Effector memory CD4-positive, alpha-beta T cell (primary cell): ENCODE data around the gene POU2AF1.
"Not testable (repeated sequence)": the region's sequence is repeated elsewhere in the genome, so short reads cannot be mapped to it uniquely, and the experiment has no call there.

Source experiments
- DNase-seq, 3 donors: peaks; one replicate each; pipeline ENCODE4 v3.0.0-alpha.2; 2020
- H3K27ac ChIP-seq: 2 replicates; pipeline ENCODE4 v1.7.0; 2013; ENCODE audit warnings: mild to moderate bottlenecking, low read length, moderate library complexity; ENCODE audit not compliant: insufficient read depth, poor library complexity, severe bottlenecking
- H3K27me3 ChIP-seq: replicated peaks from 2 replicates; pipeline ENCODE4 v1.7.0; 2013; ENCODE audit warnings: mild to moderate bottlenecking, low read length; ENCODE audit not compliant: insufficient read depth, control insufficient read depth, poor library complexity, severe bottlenecking
- H3K36me3 ChIP-seq: 2 replicates; pipeline ENCODE4 v1.7.0; 2013; ENCODE audit warnings: mild to moderate bottlenecking, low read length, moderate library complexity; ENCODE audit not compliant: control insufficient read depth, insufficient read depth
- H3K4me1 ChIP-seq: 2 replicates; pipeline ENCODE4 v1.7.0; 2013; ENCODE audit warnings: low read length, mild to moderate bottlenecking; ENCODE audit not compliant: control insufficient read depth, insufficient read depth, poor library complexity, severe bottlenecking
- H3K4me3 ChIP-seq: 2 replicates; pipeline ENCODE4 v1.7.0; 2013; ENCODE audit warnings: low read length, low read depth, mild to moderate bottlenecking; ENCODE audit not compliant: insufficient read depth, poor library complexity, severe bottlenecking
- H3K9me3 ChIP-seq: 2 replicates; pipeline ENCODE4 v1.7.0; 2013; ENCODE audit warnings: mild to moderate bottlenecking, low read length, moderate library complexity; ENCODE audit not compliant: control insufficient read depth

Gene POU2AF1

DNA sequence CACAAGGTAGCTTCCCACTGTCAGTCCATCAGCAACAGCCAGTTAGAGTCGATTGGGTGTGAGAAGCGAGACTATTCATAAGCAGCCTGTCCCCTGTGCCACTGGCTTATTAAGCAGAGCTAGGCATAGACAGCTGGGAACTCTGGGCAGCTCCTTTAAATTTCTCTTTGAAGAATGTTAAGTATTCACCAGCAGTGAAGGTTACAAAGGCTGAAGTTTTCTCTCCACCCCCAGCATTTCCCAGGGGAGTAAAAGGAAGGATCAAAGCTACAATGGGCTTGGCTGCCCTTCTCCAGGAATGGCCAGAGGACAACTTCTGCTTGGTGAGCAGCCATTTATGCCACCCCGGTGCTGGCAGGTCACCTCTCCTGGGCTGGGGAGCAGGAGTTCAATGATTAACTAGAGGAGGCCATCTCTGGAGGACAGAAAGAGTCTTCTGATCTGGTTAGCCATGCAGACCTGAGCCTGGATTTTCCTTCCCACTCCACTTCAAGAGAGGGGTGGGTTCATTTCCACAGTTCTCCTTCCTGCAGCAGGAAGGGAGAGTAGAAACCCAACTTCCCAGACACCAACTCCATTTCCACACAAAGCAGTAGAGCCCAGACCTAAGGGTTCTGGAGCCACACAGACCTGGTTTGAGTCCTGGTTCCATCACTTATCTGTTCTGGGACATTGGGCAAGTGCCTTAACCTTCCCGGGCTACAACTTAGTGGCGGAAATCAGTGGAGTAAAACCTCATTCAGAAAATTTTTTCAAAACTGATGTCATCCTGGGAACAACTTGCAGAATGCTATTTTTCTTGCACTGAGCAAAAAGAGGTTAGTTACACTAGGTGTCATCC lies 58.1 kb downstream of the POU2AF1 start:
- no peaks in the 10 kb centered on the region for H3K9me3 ChIP-seq
- DNase-seq: no peak
- no peak overlapping the region for H3K4me3 ChIP-seq
- H3K27me3 ChIP-seq: no peaks in the 10 kb centered on the region
- no peak overlapping the region for H3K27ac ChIP-seq
- no peaks in the 10 kb centered on the region for H3K4me1 ChIP-seq
- no peaks in the 10 kb centered on the region for H3K36me3 ChIP-seq

GRCh38 chr11:111320199-111320598 lies 58.9 kb downstream of the POU2AF1 start:
- not testable (repeated sequence) for H3K4me1 ChIP-seq, H3K4me3 ChIP-seq, H3K27me3 ChIP-seq, H3K27ac ChIP-seq, H3K36me3 ChIP-seq, DNase-seq, H3K9me3 ChIP-seq

- no peak for DNase-seq
- Histone ChIP-seq H3K27me3 (no peaks in the 10 kb centered on the region), H3K36me3 (no peaks in the 10 kb centered on the region), H3K4me3 (no peak overlapping the region), H3K4me1 (no peaks in the 10 kb centered on the region), H3K9me3 (no peaks in the 10 kb centered on the region), H3K27ac (no peak overlapping the region)
These were observed 59.8 kb downstream of the POU2AF1 start for GRCh38 chr11:111319296-111319695.

DNA sequence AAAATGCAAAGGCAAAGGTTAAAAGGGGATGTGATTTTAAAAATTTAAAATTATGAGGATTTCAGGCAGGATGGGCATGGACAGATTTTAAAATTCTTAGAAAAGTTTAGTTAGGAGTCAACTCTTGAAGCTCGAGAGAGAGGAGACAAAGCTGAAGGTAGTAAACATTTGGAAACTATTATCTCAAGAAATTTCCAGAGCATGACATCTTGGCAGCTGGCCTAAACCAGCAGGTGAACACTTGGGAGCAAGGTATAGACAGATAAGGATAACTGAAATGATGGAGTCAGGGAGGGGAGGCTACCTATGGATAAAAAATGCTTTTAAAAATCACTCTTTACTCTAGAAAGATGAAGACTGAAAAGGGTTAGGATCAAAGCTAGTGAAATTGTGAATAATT lies 67.0 kb downstream of the POU2AF1 start:
- Histone ChIP-seq H3K36me3 (no peaks in the 10 kb centered on the region), H3K27ac (no peak overlapping the region), H3K4me3 (no peak overlapping the region), H3K9me3 (no peaks in the 10 kb centered on the region), H3K4me1 (no peaks in the 10 kb centered on the region), H3K27me3 (no peaks in the 10 kb centered on the region)
- no peak for DNase-seq

DNA sequence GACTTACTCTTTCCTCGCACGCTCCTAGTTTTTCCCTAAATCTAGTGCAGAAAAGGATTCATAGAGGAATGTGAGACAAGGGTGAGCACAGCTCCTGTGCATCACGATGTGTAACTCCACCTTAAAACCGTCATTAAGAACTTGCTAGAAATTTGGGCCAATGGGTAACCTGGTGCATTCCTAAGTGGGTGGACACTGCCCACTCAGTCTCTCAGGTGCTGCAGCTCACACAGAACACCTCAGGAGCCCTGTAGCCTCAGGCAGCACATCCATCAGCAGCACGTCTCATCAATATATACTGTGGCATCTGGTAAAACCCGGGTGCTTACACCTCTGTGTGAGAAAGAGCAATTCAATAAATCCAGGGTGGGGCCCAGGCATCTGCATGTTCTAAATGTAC lies 68.4 kb downstream of the POU2AF1 start:
- Histone ChIP-seq H3K36me3 (no peaks in the 10 kb centered on the region), H3K9me3 (no peaks in the 10 kb centered on the region), H3K4me3 (no peak overlapping the region), H3K27me3 (no peaks in the 10 kb centered on the region), H3K27ac (no peak overlapping the region), H3K4me1 (no peaks in the 10 kb centered on the region)
- DNase-seq: no peak

GRCh38 chr11:111310088-111310487 lies 69.0 kb downstream of the POU2AF1 start:
- no peak for DNase-seq
- H3K4me1 ChIP-seq: no peaks in the 10 kb centered on the region
- no peaks in the 10 kb centered on the region for H3K9me3 ChIP-seq
- H3K27ac ChIP-seq: no peak overlapping the region
- no peaks in the 10 kb centered on the region for H3K36me3 ChIP-seq
- H3K27me3 ChIP-seq: no peaks in the 10 kb centered on the region
- no peak overlapping the region for H3K4me3 ChIP-seq

DNA sequence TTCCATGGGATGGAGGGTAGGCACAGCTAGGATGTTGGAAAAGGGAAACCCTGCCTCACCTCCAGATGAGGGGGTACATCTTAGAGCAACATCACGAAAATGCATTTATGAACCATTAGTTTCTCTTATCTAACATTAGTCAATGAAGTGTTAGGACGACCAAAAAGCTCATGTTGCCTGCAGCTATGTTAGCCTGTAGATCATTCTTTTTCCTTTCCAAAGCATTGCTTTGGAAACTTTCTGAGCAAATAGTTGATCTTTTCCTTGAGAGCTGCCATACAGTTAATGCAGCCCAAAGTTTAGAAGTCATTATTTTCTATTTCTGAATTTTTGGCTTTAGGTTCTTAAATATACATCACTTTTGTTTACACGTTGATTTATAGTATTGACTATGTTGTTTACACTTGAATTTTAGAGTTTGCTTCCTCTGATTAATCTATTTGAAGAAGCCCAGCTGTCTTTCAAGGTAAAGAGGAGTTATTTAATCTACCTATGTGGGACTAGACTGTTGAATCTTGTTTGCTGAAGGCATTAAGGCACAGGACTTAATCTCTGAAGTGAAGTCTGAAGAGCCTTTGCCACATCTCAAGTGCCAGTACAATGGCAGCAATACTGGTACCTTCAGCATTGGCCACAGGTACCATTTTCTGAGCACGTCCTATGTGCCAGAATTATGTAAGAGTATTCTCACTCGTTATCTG lies 69.7 kb downstream of the POU2AF1 start:
- no peak for DNase-seq
- Histone ChIP-seq H3K27ac (no peak overlapping the region), H3K4me1 (no peaks in the 10 kb centered on the region), H3K4me3 (no peak overlapping the region), H3K27me3 (no peaks in the 10 kb centered on the region), H3K9me3 (no peaks in the 10 kb centered on the region), H3K36me3 (no peaks in the 10 kb centered on the region)

GRCh38 chr11:111308140-111308539 lies 70.9 kb downstream of the POU2AF1 start:
- no peaks in the 10 kb centered on the region for H3K9me3 ChIP-seq
- H3K27me3 ChIP-seq: no peaks in the 10 kb centered on the region
- no peak for DNase-seq
- no peaks in the 10 kb centered on the region for H3K4me1 ChIP-seq
- no peaks in the 10 kb centered on the region for H3K36me3 ChIP-seq
- H3K27ac ChIP-seq: no peak overlapping the region
- H3K4me3 ChIP-seq: no peak overlapping the region

DNA sequence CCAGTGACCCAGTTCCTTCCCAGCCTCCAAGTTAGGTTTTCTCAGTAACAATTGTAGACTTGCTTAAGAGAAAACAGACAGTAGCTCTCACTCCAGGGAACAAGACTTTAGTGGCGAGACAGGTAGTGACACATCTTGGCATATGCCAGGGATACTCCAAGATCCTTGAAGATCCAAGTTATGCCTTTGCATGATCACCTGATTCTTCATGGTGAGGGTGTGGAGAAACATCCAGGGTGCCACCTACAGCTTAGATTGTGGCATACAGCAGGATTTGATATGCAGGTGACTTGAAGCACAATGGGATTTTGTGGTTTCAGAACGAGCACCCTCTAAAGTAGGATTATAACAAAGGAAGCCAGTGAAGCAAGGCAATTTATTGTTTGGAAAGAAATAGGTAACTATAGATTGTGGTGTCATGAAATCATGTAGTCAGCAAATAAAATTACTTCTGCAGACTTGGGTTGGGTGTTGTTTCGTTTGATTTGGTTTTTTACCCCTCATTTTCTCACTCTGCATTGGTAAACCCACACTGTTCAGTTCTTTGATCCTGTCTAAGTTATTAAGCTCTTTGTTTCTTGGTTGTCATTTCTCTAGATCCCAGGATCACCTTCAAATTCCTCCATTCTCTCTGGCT lies 71.5 kb downstream of the POU2AF1 start:
- Histone ChIP-seq H3K9me3 (no peaks in the 10 kb centered on the region), H3K4me3 (no peak overlapping the region), H3K4me1 (no peaks in the 10 kb centered on the region), H3K27me3 (no peaks in the 10 kb centered on the region), H3K36me3 (no peaks in the 10 kb centered on the region), H3K27ac (no peak overlapping the region)
- DNase-seq: no peak

GRCh38 chr11:111306321-111306720 lies 72.8 kb downstream of the POU2AF1 start:
- Histone ChIP-seq H3K4me1 (no peaks in the 10 kb centered on the region), H3K36me3 (no peaks in the 10 kb centered on the region), H3K27ac (no peak overlapping the region), H3K9me3 (no peaks in the 10 kb centered on the region), H3K27me3 (no peaks in the 10 kb centered on the region), H3K4me3 (no peak overlapping the region)
- no peak for DNase-seq
